Neural cell (in vitro differentiated cells): ENCODE results near the gene PMEPA1. TPM values are rescaled to one million over a fixed set of nuclear protein-coding genes. Genes with fewer than 3 reads are reported as not detected.

ENCODE experiments used
- H2AFZ ChIP-seq: fragments of 200-600, 300-800 bp; sonication (generic), shearing (Covaris generic); 2 replicates; pipeline ENCODE4 v1.6.0; 2014; ENCODE audit warnings: low read depth, mild to moderate bottlenecking, antibody characterized with exemption, low read length, moderate library complexity
- H3F3A ChIP-seq: fragments of 200-600 bp; shearing (Covaris generic); 2 replicates; pipeline ENCODE4 v1.6.1; 2016; ENCODE audit warnings: mild to moderate bottlenecking, moderate library complexity, mixed read lengths, antibody characterized with exemption, low read length; ENCODE audit not compliant: insufficient read depth, poor library complexity, severe bottlenecking
- H3K27ac ChIP-seq: fragments of 200-600, 300-800 bp; sonication (generic), shearing (Covaris generic); 2 replicates; pipeline ENCODE4 v1.5.1; 2014; ENCODE audit warnings: mild to moderate bottlenecking, low read length, moderate library complexity
- H3K27me3 ChIP-seq: fragments of 300-800, 200-600 bp; sonication (generic), shearing (Covaris generic); 2 replicates; pipeline ENCODE4 v1.6.0; 2014; ENCODE audit warnings: mild to moderate bottlenecking, low read depth, low read length, moderate library complexity; ENCODE audit not compliant: insufficient read depth
- H3K36me3 ChIP-seq: fragments of 300-800, 200-600 bp; sonication (generic), shearing (Covaris generic); 2 replicates; pipeline ENCODE4 v1.5.1; 2014; ENCODE audit warnings: mild to moderate bottlenecking, antibody characterized with exemption, low read length, moderate library complexity; ENCODE audit not compliant: insufficient read depth
- H3K4me2 ChIP-seq: fragments of 300-800, 200-600 bp; sonication (generic), shearing (Covaris generic); 2 replicates; pipeline ENCODE4 v1.6.0; 2014; ENCODE audit warnings: mild to moderate bottlenecking, low read length
- H3K4me3 ChIP-seq: fragments of 300-800, 200-600 bp; sonication (generic), shearing (Covaris generic); 2 replicates; pipeline ENCODE4 v1.5.1; 2014; ENCODE audit warnings: mild to moderate bottlenecking, low read length, moderate library complexity
- H3K79me2 ChIP-seq: fragments of 200-600 bp; shearing (Covaris generic); replicated peaks from 2 replicates; pipeline ENCODE4 v1.6.0; 2014; ENCODE audit warnings: mild to moderate bottlenecking, low read length, moderate library complexity; ENCODE audit not compliant: insufficient read depth
- H3K9ac ChIP-seq: fragments of 300-800, 200-600 bp; sonication (generic), shearing (Covaris generic); 2 replicates; pipeline ENCODE4 v1.6.1; 2016; ENCODE audit warnings: mild to moderate bottlenecking, low read length, mixed read lengths
- H3K9me2 ChIP-seq: fragments of 200-600 bp; shearing (Covaris generic); 2 replicates; pipeline ENCODE4 v1.6.1; 2016; ENCODE audit warnings: mild to moderate bottlenecking, low read length, mixed read lengths; ENCODE audit not compliant: insufficient read depth
- H3K9me3 ChIP-seq: fragments of 200-600, 300-800 bp; sonication (generic), shearing (Covaris generic); 2 replicates; pipeline ENCODE4 v1.6.1; 2016; ENCODE audit warnings: mild to moderate bottlenecking, mixed run types, low read length, moderate library complexity, mixed read lengths
- H4K20me1 ChIP-seq: fragments of 200-600 bp; shearing (Covaris generic); 2 replicates; pipeline ENCODE4 v1.6.1; 2016; ENCODE audit warnings: mild to moderate bottlenecking, mixed run types; ENCODE audit not compliant: insufficient read depth
- EP300 ChIP-seq: fragments of 450-650 bp; conservative IDR thresholded peaks from 2 replicates; pipeline ENCODE4 v1.6.1; 2014; ENCODE audit warnings: antibody characterized with exemption, mild to moderate bottlenecking, moderate library complexity; ENCODE audit not compliant: poor library complexity, severe bottlenecking
- EZH2 ChIP-seq: fragments of 200-600, 300-800 bp; shearing (Covaris generic), sonication (generic); IDR thresholded peaks from 2 replicates; pipeline ENCODE4 v1.6.1; 2014; ENCODE audit warnings: antibody characterized with exemption, low read length, borderline replicate concordance, mild to moderate bottlenecking; ENCODE audit not compliant: insufficient read depth, poor library complexity, severe bottlenecking
- MXI1 ChIP-seq: fragments of 450-650 bp; conservative IDR thresholded peaks from 2 replicates; pipeline ENCODE4 v1.6.1; 2014; ENCODE audit warnings: antibody characterized with exemption, mild to moderate bottlenecking; ENCODE audit not compliant: poor library complexity, severe bottlenecking
- POLR2AphosphoS5 ChIP-seq: IDR thresholded peaks from 2 replicates; pipeline ENCODE4 v1.6.1; 2012
- RAD21 ChIP-seq: fragments of 450-650 bp; conservative IDR thresholded peaks from 2 replicates; pipeline ENCODE4 v1.6.1; 2014; ENCODE audit warnings: antibody characterized with exemption, mild to moderate bottlenecking, moderate library complexity
- SMC3 ChIP-seq: fragments of 450-650 bp; conservative IDR thresholded peaks from 2 replicates; pipeline ENCODE4 v1.6.1; 2014; ENCODE audit warnings: antibody characterized with exemption, mild to moderate bottlenecking, moderate library complexity; ENCODE audit not compliant: poor library complexity
- TAF1 ChIP-seq: IDR thresholded peaks from 2 replicates; pipeline ENCODE4 v1.6.1; 2012; ENCODE audit warnings: low read depth
- polyA plus RNA-seq: library from polyadenylated mRNA; depleted of rRNA; stranded (reverse); fragments of >200 nt; gene quantifications from 2 replicates; pipeline ENCODE4 v1.2.3, GENCODE V29; 2014
- TF ChIP-seq, protein P1 (sequence below): IDR thresholded peaks from 2 replicates; pipeline ENCODE4 v1.6.1; 2012; ENCODE audit warnings: borderline replicate concordance
- TF ChIP-seq, protein P2 (sequence below): fragments of 450-650 bp; IDR thresholded peaks from 2 replicates; pipeline ENCODE4 v1.5.1; 2014; ENCODE audit warnings: antibody characterized with exemption, mild to moderate bottlenecking, moderate library complexity; ENCODE audit not compliant: poor library complexity, severe bottlenecking

PMEPA1 gene
- polyA plus RNA-seq, 1 donor from 2014 or later = 5.0 TPM

DNA sequence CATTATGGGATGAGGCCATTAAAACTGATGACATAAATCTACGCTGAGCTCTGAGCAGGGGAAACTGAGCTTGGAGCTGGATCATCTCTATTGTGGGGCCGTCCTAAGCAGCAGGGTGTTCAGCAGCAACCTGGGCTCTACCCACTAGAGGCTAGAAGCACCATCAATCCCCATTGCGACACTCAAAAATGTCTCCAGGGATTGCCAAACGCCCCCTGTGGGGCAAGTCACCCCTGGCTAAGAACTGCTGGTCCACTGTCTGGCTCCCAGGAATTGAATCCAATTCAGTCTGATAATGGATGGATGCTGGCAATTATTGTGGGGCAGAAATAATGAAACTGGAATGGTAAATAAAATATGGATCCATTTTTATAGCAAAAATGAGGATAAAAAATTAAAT lies 38.2 kb downstream of the PMEPA1 start:
- Histone ChIP-seq H3K36me3 (no peaks in the 10 kb centered on the region), H3F3A (no peaks in the 10 kb centered on the region), H3K27me3 (no peaks in the 10 kb centered on the region), H3K27ac (no peak overlapping the region), H3K9me3 (no peaks in the 10 kb centered on the region), H2AFZ (no peak overlapping the region), H3K4me3 (no peak overlapping the region), H3K4me2 (no peak overlapping the region), H4K20me1 (no peaks in the 10 kb centered on the region), H3K9me2 (no peaks in the 10 kb centered on the region), H3K9ac (no peak overlapping the region), H3K79me2 (peaks cover 7% of the 10 kb centered on the region)
- TF ChIP-seq TAF1 (no peak), POLR2AphosphoS5 (no peak), MXI1 (no peak), EZH2 (no peak), EP300 (no peak), RAD21 (no peak), SMC3 (no peak)
- TF ChIP-seq, protein P1, sequence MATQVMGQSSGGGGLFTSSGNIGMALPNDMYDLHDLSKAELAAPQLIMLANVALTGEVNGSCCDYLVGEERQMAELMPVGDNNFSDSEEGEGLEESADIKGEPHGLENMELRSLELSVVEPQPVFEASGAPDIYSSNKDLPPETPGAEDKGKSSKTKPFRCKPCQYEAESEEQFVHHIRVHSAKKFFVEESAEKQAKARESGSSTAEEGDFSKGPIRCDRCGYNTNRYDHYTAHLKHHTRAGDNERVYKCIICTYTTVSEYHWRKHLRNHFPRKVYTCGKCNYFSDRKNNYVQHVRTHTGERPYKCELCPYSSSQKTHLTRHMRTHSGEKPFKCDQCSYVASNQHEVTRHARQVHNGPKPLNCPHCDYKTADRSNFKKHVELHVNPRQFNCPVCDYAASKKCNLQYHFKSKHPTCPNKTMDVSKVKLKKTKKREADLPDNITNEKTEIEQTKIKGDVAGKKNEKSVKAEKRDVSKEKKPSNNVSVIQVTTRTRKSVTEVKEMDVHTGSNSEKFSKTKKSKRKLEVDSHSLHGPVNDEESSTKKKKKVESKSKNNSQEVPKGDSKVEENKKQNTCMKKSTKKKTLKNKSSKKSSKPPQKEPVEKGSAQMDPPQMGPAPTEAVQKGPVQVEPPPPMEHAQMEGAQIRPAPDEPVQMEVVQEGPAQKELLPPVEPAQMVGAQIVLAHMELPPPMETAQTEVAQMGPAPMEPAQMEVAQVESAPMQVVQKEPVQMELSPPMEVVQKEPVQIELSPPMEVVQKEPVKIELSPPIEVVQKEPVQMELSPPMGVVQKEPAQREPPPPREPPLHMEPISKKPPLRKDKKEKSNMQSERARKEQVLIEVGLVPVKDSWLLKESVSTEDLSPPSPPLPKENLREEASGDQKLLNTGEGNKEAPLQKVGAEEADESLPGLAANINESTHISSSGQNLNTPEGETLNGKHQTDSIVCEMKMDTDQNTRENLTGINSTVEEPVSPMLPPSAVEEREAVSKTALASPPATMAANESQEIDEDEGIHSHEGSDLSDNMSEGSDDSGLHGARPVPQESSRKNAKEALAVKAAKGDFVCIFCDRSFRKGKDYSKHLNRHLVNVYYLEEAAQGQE = no peak
- TF ChIP-seq, protein P2, sequence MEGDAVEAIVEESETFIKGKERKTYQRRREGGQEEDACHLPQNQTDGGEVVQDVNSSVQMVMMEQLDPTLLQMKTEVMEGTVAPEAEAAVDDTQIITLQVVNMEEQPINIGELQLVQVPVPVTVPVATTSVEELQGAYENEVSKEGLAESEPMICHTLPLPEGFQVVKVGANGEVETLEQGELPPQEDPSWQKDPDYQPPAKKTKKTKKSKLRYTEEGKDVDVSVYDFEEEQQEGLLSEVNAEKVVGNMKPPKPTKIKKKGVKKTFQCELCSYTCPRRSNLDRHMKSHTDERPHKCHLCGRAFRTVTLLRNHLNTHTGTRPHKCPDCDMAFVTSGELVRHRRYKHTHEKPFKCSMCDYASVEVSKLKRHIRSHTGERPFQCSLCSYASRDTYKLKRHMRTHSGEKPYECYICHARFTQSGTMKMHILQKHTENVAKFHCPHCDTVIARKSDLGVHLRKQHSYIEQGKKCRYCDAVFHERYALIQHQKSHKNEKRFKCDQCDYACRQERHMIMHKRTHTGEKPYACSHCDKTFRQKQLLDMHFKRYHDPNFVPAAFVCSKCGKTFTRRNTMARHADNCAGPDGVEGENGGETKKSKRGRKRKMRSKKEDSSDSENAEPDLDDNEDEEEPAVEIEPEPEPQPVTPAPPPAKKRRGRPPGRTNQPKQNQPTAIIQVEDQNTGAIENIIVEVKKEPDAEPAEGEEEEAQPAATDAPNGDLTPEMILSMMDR = no peak

DNA sequence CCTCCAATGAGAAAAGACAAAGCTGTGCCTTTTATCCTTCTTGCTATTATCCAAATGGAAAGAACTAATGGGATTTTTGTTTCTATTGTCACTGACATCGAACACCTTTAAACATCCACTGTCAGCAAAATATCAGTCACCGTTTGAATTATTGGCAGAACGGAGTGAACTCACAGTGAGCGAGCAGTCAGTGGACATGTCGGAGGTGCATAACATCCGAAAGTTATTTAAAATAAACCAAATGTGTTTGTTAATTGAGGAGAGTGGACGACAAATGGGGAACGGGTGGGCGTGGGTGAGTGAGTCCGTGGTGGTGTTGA lies 38.8 kb downstream of the PMEPA1 start:
- Histone ChIP-seq H4K20me1 (no peaks in the 10 kb centered on the region), H3K79me2 (peaks cover 7% of the 10 kb centered on the region)
- TF ChIP-seq, protein P2 = no peak
- TF ChIP-seq MXI1 (no peak), SMC3 (no peak)
- TF ChIP-seq, protein P1 = no peak

More for the DNA sequence above, 38.8 kb downstream of the PMEPA1 start:
- H3K9me3 ChIP-seq = no peaks in the 10 kb centered on the region
- H3K9me2 ChIP-seq = no peaks in the 10 kb centered on the region
- no peaks in the 10 kb centered on the region for H3K27me3 ChIP-seq
- H2AFZ ChIP-seq = no peak overlapping the region
- no peak overlapping the region for H3K4me3 ChIP-seq
- H3K9ac ChIP-seq = no peak overlapping the region
- H3F3A ChIP-seq = no peaks in the 10 kb centered on the region
- no peaks in the 10 kb centered on the region for H3K36me3 ChIP-seq
- no peak overlapping the region for H3K4me2 ChIP-seq
- H3K27ac ChIP-seq = no peak overlapping the region
